Testis (tissue), 3 donors: ENCODE results near the gene ESPNL. TPM values are rescaled to one million over a fixed set of nuclear protein-coding genes. Genes with fewer than 3 reads are reported as not detected.

ENCODE experiments used
- DNase-seq: peaks from one replicate; pipeline ENCODE4 v3.0.0-alpha.2; 2019
- H3K27ac ChIP-seq, 2 donors: fragments of 200-600 bp; sonication (generic); one replicate each; pipeline ENCODE4 v1.5.1; 2019
- H3K27me3 ChIP-seq: fragments of 200-600 bp; sonication (generic); one replicate; pipeline ENCODE4 v1.5.1; 2019
- H3K36me3 ChIP-seq: fragments of 200-600 bp; sonication (generic); one replicate; pipeline ENCODE4 v1.5.1; 2017; ENCODE audit warnings: low read depth; ENCODE audit errors: missing control alignments
- H3K4me1 ChIP-seq: fragments of 200-600 bp; sonication (generic); one replicate; pipeline ENCODE4 v1.5.1; 2019
- H3K4me3 ChIP-seq, 2 donors: fragments of 200-600 bp; sonication (generic); one replicate each; pipeline ENCODE4 v1.5.1; 2017 to 2019
- H3K9me3 ChIP-seq: fragments of 200-600 bp; sonication (generic); one replicate; pipeline ENCODE4 v1.5.1; 2017
- CTCF ChIP-seq, 3 experiments: fragments of 450-650 bp in 2 of 3; fragments of 200-600 bp in 1 of 3; sonication (generic) in 1 of 3; IDR thresholded peaks; one replicate each; pipeline ENCODE4 v1.5.1; 2016 to 2019; ENCODE audit warnings: antibody characterized with exemption in 3 of 3, mild to moderate bottlenecking in 2 of 3, moderate library complexity in 1 of 3
- POLR2A ChIP-seq: fragments of 450-650 bp; IDR thresholded peaks from one replicate; pipeline ENCODE4 v1.6.1; 2017; ENCODE audit warnings: antibody characterized with exemption, mild to moderate bottlenecking, moderate library complexity
- WGBS, 2 donors: methylation state at CpG; one replicate each; pipeline ENCODE4 v1.1.5; 2018; 5-methylcytosine and 5-hydroxymethylcytosine counted together
- intact Hi-C: fragments of 100-400 bp; cut with DNase I; formaldehyde crosslinking; loops from one replicate; pipeline ENCODE4 v1.15.1; 2023; ENCODE audit warnings: low total_unique reads
- polyA plus RNA-seq: library from polyadenylated mRNA; stranded (reverse); fragments of 350-450 nt; fragmentation: Illumina TruSeq; extraction: RNeasy Lipid Tissue Mini Kit (QIAGEN cat#74804); gene quantifications from one replicate; pipeline ENCODE4 v1.2.3, GENCODE V29; 2014; ENCODE audit warnings: low read depth, low replicate concordance; ENCODE audit not compliant: insufficient read depth
- total RNA-seq, 2 donors: library from RNA; depleted of rRNA; stranded (reverse); fragments of >200 nt; gene quantifications; one replicate each; pipeline ENCODE4 v1.2.3, GENCODE V29; 2016

Gene ESPNL
- total and polyA plus RNA-seq, 3 donors from 2014 or later = 2.1 to 7.5 (median 2.8) TPM

- Histone ChIP-seq H3K36me3 (no peaks in the 10 kb centered on the region), H3K4me1 (no peaks in the 10 kb centered on the region), H3K9me3 (no peaks in the 10 kb centered on the region), H3K27ac (no peak overlapping the region), H3K4me3 (no peak overlapping the region), H3K27me3 (no peaks in the 10 kb centered on the region)
- WGBS, 2 donors = 82 to 97% methylated on average over 7 of the region's 7 CpGs
- no peak for DNase-seq
- TF ChIP-seq CTCF (IDR thresholded peaks at IDR 0.05) (no peak), POLR2A (no peak)
- intact Hi-C loops = no loop called here
Observed at GRCh38 chr2:238082827-238083226, 17.3 kb upstream of the ESPNL start.

- DNase-seq = no peak
- H3K36me3 ChIP-seq = no peaks in the 10 kb centered on the region
Observed at GRCh38 chr2:238083919-238084318, 16.2 kb upstream of the ESPNL start.

DNA sequence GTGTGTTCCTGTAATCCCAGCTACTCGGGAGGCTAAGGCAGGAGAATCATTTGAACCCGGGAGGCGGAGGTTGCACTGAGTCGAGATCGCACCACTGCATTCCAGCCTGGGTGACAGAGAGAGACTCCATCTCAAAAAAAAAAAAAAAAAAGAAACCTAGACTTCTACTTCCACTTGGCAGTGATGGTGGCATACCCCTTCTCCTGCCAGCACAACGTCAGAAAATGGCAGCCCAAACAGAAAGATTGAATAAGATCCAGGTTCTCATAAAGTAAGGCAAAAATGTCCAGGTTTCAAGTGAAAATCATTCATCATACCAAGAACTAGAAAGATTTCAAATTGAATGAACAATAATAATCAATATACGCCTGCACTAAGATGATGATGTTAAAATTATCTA lies 15.4 kb upstream of the ESPNL start:
- DNase-seq = no peak
- TF ChIP-seq CTCF (IDR thresholded peaks at IDR 0.05) (no peak), POLR2A (no peak)
- 87 to 93% methylated on average over 7 of the region's 7 CpGs for WGBS, 2 donors
- Histone ChIP-seq H3K27me3 (no peaks in the 10 kb centered on the region), H3K4me3 (no peak overlapping the region), H3K36me3 (no peaks in the 10 kb centered on the region), H3K4me1 (no peaks in the 10 kb centered on the region), H3K27ac (no peak overlapping the region), H3K9me3 (no peaks in the 10 kb centered on the region)
- intact Hi-C loops = no loop called here

More at GRCh38 chr2:238083919-238084318, 16.2 kb upstream of the ESPNL start:
- H3K27ac ChIP-seq = no peak overlapping the region
- intact Hi-C loops = no loop called here
- WGBS, 2 donors = 79 to 100% methylated on average over 1 to 5 of the region's 5 CpGs
- H3K4me1 ChIP-seq = no peaks in the 10 kb centered on the region
- no peak overlapping the region for H3K4me3 ChIP-seq
- TF ChIP-seq CTCF (IDR thresholded peaks at IDR 0.05) (no peak), POLR2A (no peak)
- H3K27me3 ChIP-seq = no peaks in the 10 kb centered on the region
- H3K9me3 ChIP-seq = no peaks in the 10 kb centered on the region

- intact Hi-C loops = no loop called here
- no peak for DNase-seq
- H3K9me3 ChIP-seq = no peaks in the 10 kb centered on the region
- H3K36me3 ChIP-seq = no peaks in the 10 kb centered on the region
- H3K27me3 ChIP-seq = no peaks in the 10 kb centered on the region
- TF ChIP-seq POLR2A (no peak), CTCF (IDR thresholded peaks at IDR 0.05) (no peak)
- no peak overlapping the region for H3K27ac ChIP-seq
- no peaks in the 10 kb centered on the region for H3K4me1 ChIP-seq
- no peak overlapping the region for H3K4me3 ChIP-seq
- 90 to 91% methylated on average over 3 of the region's 3 CpGs for WGBS, 2 donors
Observed at GRCh38 chr2:238085899-238086298, 14.2 kb upstream of the ESPNL start.

DNA sequence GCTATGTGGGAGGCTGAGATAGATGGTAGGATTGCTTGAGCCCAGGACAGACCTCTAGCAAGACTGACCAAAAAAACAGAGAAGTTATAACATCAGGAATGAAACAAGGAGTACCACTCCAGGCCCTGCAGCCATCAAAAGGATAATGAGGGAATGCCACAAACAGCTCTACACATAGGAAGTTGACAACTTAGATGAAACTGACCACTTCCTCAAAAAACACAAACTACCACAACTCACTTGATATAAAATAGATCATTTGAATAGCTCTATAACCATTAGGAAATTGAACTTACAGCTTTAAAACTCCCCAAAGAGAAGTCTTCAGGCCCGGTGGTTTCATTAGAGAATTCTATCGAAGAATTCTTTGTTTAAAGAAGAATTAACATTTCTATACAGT lies 12.9 kb upstream of the ESPNL start:
- intact Hi-C loops = no loop called here
- no peak overlapping the region for H3K4me3 ChIP-seq
- no peak for DNase-seq
- H3K36me3 ChIP-seq = no peaks in the 10 kb centered on the region
- 85 to 92% methylated on average over 2 of the region's 2 CpGs for WGBS, 2 donors
- H3K27me3 ChIP-seq = no peaks in the 10 kb centered on the region
- H3K4me1 ChIP-seq = no peaks in the 10 kb centered on the region
- H3K27ac ChIP-seq = no peak overlapping the region
- H3K9me3 ChIP-seq = no peaks in the 10 kb centered on the region
- TF ChIP-seq CTCF (IDR thresholded peaks at IDR 0.05) (no peak), POLR2A (no peak)
